GM21576 (cell line): Measurements from ENCODE around the gene ERAP2.

ENCODE experiments used
- ATAC-seq: cut with Tn5 transposase; IDR thresholded peaks from one replicate; pipeline ENCODE4 v1.9.1; 2021; ENCODE audit warnings: mild to moderate bottlenecking, moderate library complexity; ENCODE audit not compliant: unreplicated experiment

ERAP2 gene

GRCh38 chr5:96896276-96896675 lies 20.0 kb downstream of the ERAP2 start:
- peak; percentile 78 for ATAC-seq

DNA sequence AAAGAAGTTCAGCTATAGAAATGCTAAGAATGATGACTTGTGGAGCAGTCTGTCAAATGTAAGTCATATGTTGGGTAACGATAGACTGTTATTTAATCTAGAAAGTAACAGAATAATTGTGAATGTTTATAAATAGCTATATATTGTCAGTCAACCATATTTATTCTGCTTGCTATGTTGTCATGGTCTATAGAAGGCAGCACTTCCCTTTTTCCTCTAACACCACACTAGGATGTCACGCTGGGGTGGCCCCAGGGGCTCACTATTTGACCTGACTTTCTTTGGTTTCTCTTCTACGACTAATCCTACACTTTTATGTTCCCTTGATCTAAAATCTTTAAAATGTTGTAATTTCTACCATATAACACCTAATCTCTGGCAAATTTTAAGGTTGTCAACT lies 20.5 kb downstream of the ERAP2 start:
- peak; percentile 93 for ATAC-seq

DNA sequence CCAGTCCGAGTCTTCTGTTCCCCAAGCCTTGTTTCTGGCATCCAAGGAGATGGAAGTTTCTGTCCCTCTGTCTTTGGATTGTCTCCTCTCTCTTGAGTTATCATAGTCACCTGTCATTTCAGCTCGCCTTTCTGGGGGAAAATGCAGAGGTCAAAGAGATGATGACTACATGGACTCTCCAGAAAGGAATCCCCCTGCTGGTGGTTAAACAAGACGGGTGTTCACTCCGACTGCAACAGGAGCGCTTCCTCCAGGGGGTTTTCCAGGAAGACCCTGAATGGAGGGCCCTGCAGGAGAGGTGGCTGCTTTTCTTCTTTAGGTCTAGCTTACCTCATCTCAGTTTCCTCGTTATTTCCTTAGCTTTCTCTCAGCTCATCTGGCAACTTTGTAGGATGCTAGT lies 25.1 kb downstream of the ERAP2 start:
- no peak for ATAC-seq

GRCh38 chr5:96901841-96902240 lies 25.5 kb downstream of the ERAP2 start:
- no peak for ATAC-seq

DNA sequence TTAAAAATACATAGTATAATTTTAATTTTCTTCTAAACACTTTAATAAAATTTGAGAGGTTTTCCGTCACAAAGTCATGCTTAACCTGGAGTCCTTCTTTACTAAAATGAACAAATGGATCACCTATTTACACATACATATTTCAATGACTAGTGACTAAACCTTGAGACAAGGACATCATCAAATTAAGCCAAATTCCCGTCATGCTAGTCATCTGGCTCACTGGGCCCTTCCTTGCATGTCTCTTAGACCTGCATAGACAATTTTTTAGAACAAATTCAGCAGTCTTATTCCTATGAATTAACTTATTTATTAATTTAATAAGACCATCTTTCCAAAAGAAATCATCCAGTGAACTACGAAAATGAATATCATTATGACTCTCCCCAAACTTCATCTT lies 26.6 kb downstream of the ERAP2 start:
- no peak for ATAC-seq

DNA sequence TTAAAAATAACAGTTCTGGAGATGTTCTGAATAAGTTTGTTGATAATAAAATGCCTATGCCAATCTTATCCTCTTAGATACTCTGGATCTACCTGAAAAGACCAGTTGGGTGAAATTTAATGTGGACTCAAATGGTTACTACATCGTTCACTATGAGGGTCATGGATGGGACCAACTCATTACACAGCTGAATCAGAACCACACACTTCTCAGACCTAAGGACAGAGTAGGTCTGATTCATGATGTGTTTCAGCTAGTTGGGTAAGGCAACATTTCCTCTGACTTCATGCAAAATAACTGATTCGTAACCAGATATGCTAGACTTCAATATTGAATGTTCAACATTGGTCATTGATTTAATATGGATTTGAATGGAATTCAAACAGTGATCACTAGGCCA lies 27.0 kb downstream of the ERAP2 start:
- no peak for ATAC-seq

DNA sequence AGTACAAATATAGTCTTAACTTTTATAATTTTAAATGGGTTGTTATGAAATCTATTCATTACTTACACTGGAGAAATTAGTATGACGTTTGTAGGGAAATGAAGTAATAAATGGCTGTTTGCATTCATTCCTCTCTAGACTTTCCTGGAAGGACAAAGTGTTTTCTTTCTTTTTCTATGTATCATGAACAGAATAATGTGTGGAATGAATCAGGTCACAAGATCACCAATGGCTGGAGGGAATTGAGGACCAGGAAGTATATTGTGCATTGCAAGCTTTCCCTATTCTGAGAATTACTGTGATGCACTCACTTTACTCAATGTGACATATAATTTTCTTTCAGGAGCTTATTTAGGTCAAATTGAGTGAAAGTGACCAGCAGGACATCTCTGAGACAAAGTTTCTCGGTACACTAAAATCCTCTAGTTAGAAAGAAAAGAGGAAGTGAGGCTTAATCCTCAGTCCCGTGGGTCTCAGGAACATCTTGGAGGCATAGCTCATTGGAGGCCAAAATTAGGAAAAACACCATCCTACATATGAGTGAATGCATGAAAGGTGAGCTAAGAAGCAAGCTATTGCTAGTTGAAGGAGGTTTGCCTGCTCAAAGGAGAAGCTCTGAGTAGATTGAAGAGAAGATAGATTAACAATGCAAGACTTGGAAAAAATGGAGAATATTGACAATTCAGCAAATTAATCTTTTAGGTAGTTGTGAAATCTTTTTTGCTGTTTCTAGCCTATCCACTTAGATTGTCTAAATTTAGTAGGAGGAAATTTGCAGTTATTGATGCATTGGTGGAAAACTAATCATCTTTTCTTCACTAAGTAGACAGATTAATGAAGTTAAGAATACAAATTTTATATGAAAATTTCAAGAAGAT lies 28.0 kb downstream of the ERAP2 start:
- ATAC-seq: no peak

DNA sequence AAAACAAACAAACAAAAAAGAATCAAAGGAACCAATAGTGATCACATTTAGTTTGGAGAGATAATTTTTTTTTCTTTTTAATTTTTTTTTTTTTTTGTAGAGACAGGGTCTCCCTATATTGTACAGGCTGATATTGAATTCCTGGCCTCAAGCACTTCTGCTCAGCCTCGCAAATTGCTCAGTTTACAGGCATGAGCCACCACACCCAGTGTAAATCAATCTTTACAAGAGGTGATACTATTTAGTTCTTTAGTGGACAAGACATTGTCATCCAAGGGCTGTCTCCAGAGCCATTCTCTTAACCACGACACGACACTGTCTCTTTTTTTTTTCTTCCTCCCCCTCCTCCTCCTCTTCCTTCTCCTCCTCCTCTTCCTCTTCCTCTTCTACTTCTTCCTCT lies 29.6 kb downstream of the ERAP2 start:
- ATAC-seq: no peak

DNA sequence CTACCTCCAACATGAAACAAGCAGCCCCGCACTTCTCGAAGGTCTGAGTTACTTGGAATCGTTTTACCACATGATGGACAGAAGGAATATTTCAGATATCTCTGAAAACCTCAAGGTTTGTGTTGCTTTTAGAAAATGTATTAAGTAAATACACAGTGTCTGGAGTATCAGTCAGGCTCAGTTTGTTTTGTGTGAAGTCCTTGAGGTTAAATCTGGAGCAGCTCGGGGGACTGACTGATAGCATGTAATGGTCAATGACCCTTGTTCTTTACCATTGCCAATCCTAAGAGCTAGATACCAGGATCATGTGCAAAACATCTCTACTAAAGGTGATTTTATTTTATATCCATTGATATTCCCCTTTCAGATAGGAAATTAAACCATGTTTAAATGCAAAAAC lies 32.7 kb downstream of the ERAP2 start:
- ATAC-seq: no peak

DNA sequence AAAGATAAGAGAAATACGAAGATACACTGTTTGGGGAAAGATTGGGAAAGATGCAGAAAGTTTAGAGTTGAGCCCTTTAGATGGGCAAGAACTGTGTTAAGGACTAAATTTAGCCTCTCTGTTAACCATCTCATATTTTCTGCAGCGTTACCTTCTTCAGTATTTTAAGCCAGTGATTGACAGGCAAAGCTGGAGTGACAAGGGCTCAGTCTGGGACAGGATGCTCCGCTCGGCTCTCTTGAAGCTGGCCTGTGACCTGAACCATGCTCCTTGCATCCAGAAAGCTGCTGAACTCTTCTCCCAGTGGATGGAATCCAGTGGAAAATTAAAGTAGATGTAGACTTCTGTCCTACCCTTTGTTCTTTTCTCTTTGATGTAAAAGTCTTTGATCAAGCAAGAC lies 33.1 kb downstream of the ERAP2 start:
- no peak for ATAC-seq

DNA sequence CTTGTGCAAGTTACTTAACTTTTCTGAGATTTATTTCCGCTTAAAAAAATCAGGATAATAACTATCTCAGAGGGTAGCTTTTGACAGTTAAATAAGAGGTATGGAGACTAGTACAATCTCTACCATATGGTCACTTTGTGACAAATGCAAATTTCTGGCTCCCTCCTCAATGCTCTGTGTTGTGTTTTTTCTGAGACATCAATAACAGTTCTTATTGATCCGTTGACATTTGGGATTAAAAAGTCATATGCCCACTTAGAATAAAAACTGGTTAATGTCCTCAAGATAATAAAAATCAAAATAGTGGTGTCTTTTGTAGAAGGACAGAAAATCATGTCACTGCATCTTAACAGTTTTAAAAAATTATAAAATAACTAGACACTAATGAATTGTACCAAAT lies 34.8 kb downstream of the ERAP2 start:
- ATAC-seq: no peak

- ATAC-seq: no peak
Observed at GRCh38 chr5:96913233-96913632, 36.9 kb downstream of the ERAP2 start.

- ATAC-seq: peak; percentile 59
Observed at GRCh38 chr5:96919754-96920197, 43.5 kb downstream of the ERAP2 start.

- no peak for ATAC-seq
Observed at GRCh38 chr5:96920744-96921355, 44.5 kb downstream of the ERAP2 start.

DNA sequence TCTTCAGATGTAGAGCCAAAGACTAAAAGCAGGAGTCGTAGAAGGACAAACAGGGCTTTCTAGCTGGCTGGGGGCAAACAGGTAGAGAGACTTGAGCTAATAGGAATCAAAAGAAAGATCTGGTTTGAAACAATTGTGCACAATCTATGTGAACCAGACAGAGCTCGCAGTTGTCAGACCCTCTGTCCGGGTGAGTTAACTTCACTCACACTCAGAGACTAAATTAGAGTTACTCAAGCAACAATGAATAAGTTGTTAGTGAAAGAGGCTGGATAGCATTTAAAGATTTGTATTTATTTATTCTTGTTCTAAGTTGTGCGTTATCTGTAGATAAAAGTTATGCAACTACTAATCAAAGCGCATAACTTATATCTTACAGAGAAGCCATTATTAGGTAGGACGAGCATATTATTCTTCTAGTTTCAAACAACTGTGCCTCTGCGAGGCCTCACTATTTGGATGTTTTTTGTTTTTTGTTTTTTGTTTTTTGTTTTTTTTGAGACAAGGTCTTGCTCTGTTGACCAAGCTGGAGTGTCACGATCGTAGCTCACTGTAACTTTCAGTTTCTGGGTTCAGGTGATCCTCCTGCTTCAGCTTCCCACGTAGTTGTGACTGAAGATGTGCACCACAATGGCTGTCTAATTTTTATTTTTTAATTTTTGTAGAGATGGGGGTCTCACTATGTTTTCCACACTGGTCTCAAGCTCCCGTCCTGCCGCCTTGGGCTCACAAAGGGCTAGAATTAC lies 46.4 kb downstream of the ERAP2 start:
- no peak for ATAC-seq

DNA sequence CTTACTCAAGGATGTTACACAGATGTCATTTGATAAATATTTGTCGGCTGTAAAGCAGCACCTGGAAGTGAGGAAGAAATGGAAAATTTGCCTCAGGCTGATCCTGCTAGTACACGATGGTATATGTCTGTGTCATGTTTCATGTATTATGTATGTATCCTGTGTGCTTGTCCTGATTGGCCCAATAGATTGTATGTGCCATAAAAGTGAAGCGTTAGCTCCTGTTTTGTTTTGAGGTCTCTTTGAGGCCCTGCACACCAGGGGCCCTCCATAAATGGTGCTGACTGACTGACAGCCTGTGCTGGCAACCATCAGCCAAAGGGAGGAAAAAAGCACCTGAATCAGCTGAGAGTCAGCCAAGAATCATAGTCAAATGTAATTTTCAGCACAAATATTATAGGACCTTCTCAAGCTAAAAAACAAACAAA lies 47.7 kb downstream of the ERAP2 start:
- ATAC-seq: no peak

- ATAC-seq: no peak
Observed at GRCh38 chr5:96926276-96926675, 50.0 kb downstream of the ERAP2 start.

- no peak for ATAC-seq
Observed at GRCh38 chr5:96927008-96927407, 50.7 kb downstream of the ERAP2 start.

- ATAC-seq: no peak
Observed at GRCh38 chr5:96928931-96929708, 52.8 kb downstream of the ERAP2 start.

DNA sequence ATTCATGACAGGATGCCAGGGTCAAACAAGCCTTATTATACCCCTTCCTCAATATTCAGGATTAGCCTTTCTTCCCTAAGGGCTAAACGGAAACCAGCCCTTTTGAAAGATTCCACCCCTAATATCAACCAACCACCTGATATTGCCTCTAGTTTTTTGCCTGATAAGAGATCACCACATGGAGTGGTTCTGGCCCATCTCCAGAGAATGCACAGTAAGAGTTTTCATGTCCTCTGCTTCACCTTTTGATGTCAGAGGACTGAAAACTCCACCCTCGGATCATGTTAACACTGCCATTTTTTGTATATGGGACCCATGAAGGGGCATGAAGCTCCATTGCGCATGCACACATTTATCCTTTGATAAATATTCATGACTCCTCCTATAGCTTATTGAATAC lies 53.8 kb downstream of the ERAP2 start:
- ATAC-seq: no peak

GRCh38 chr5:96930589-96930988 lies 54.3 kb downstream of the ERAP2 start:
- ATAC-seq: no peak
